ENCODE measurements around the gene NFE2L3. TPM values are rescaled to one million over a fixed set of nuclear protein-coding genes. Genes with fewer than 3 reads are reported as not detected.

Gene NFE2L3
- total RNA-seq, 4 donors from 2014 or later = 37.9 to 59.1 (median 45.0) TPM

GRCh38 chr7:26155531-26156375, 3.8 kb downstream of the NFE2L3 start:
- WGBS, 2 donors = 50% methylated on average over 8 of the region's 8 CpGs
- no peak overlapping the region for H3K4me3 ChIP-seq (ENCODE audit: low read depth, poor library complexity, severe bottlenecking)
- intact Hi-C loops (cut with DNase I; ENCODE audit: low total_unique reads) = no loop called here
- DNase-seq (ENCODE audit: low spot score in 2 of 2) = no peak
- TF ChIP-seq POLR2A (IDR thresholded peaks at IDR 0.05) = no peak
- no peak for TF ChIP-seq CTCF (IDR thresholded peaks at IDR 0.05)

- DNase-seq (ENCODE audit: low spot score in 2 of 2) = no peak
- no peak overlapping the region for H3K4me3 ChIP-seq (ENCODE audit: low read depth, poor library complexity, severe bottlenecking)
- 53 to 68% methylated on average over 20 of the region's 20 CpGs for whole genome bisulfite sequencing, 2 donors
- TF ChIP-seq POLR2A (IDR thresholded peaks at IDR 0.05) (no peak), CTCF (IDR thresholded peaks at IDR 0.05) (no peak)
- intact Hi-C loops (cut with DNase I; ENCODE audit: low total_unique reads) = no loop called here
These were observed 4.7 kb downstream of the NFE2L3 start for GRCh38 chr7:26156451-26157420.

- no peak for DNase-seq (ENCODE audit: low spot score in 2 of 2)
- 87 to 88% methylated on average over 4 of the region's 4 CpGs for WGBS, 2 donors
- intact Hi-C loops (cut with DNase I; ENCODE audit: low total_unique reads) = no loop called here
- H3K4me3 ChIP-seq (ENCODE audit: low read depth, poor library complexity, severe bottlenecking) = no peak overlapping the region
- TF ChIP-seq POLR2A (IDR thresholded peaks at IDR 0.05) (no peak), CTCF (IDR thresholded peaks at IDR 0.05) (no peak)
These were observed 5.6 kb downstream of the NFE2L3 start for GRCh38 chr7:26157520-26158105.

GRCh38 chr7:26159243-26159642, 7.2 kb downstream of the NFE2L3 start:
- TF ChIP-seq POLR2A (IDR thresholded peaks at IDR 0.05) (no peak), CTCF (IDR thresholded peaks at IDR 0.05) (no peak)
- 75 to 78% methylated on average over 2 of the region's 2 CpGs for WGBS, 2 donors
- intact Hi-C loops (cut with DNase I; ENCODE audit: low total_unique reads) = no loop called here
- no peak overlapping the region for H3K4me3 ChIP-seq (ENCODE audit: low read depth, poor library complexity, severe bottlenecking)
- no peak for DNase-seq (ENCODE audit: low spot score in 2 of 2)

GRCh38 chr7:26160896-26161295, 8.9 kb downstream of the NFE2L3 start:
- no peak overlapping the region for H3K4me3 ChIP-seq (ENCODE audit: low read depth, poor library complexity, severe bottlenecking)
- TF ChIP-seq CTCF (IDR thresholded peaks at IDR 0.05) (no peak), POLR2A (IDR thresholded peaks at IDR 0.05) (no peak)
- WGBS, 2 donors = 89 to 92% methylated on average over 2 of the region's 2 CpGs
- no peak for DNase-seq (ENCODE audit: low spot score in 2 of 2)
- intact Hi-C loops (cut with DNase I; ENCODE audit: low total_unique reads) = no loop called here
